Natural killer cell (primary cell): ENCODE data around the gene SULT2B1. TPM values are rescaled to one million over a fixed set of nuclear protein-coding genes. Genes with fewer than 3 reads are reported as not detected.
A peak's percentile ranks its signal among the peaks of the same experiment; 100 is the strongest.

Experiments
- ATAC-seq, 3 donors: fragments of 150-1000 bp in 2 of 3; fragments of 200-7000 bp in 1 of 3; cut with Tn5 transposase; 1 replicate in 1 of 3; 2 replicates in 2 of 3; pipeline ENCODE4 v1.10.0; 2021; ENCODE audit warnings: mild to moderate bottlenecking in 2 of 3, moderate library complexity in 2 of 3
- DNase-seq, 2 donors: peaks; one replicate each; pipeline versions ENCODE4 v3.0.0 to v3.0.0-alpha.2; 2013 to 2021; ENCODE audit warnings: mixed read lengths in 1 of 2
- H3K27ac ChIP-seq: one replicate; pipeline ENCODE4 v1.5.1; 2013; ENCODE audit warnings: mild to moderate bottlenecking, low read length
- H3K27me3 ChIP-seq: one replicate; pipeline ENCODE4 v1.6.1; 2013; ENCODE audit warnings: low read length; ENCODE audit not compliant: control insufficient read depth, insufficient read depth
- H3K36me3 ChIP-seq: one replicate; pipeline ENCODE4 v1.6.1; 2013; ENCODE audit warnings: low read length; ENCODE audit not compliant: control insufficient read depth, insufficient read depth
- H3K4me1 ChIP-seq: one replicate; pipeline ENCODE4 v1.6.1; 2013; ENCODE audit warnings: low read length; ENCODE audit not compliant: control insufficient read depth, insufficient read depth
- H3K4me3 ChIP-seq: one replicate; pipeline ENCODE4 v1.5.1; 2013; ENCODE audit warnings: low read length
- H3K9me3 ChIP-seq: one replicate; pipeline ENCODE4 v1.6.1; 2013; ENCODE audit warnings: low read length; ENCODE audit not compliant: control insufficient read depth, insufficient read depth
- H3K27ac Mint-ChIP-seq, 2 donors: one replicate each; pipeline ENCODE4 v1.8.0; 2022; ENCODE audit warnings: mild to moderate bottlenecking in 2 of 2, mixed read lengths in 2 of 2, moderate library complexity in 1 of 2
- H3K27me3 Mint-ChIP-seq, 2 donors: one replicate each; pipeline ENCODE4 v1.8.0; 2022; ENCODE audit warnings: low read depth in 2 of 2, mixed read lengths in 2 of 2
- H3K36me3 Mint-ChIP-seq: one replicate; pipeline ENCODE4 v1.8.0; 2022; ENCODE audit warnings: mixed read lengths
- H3K4me1 Mint-ChIP-seq, 2 donors: one replicate each; pipeline ENCODE4 v1.8.0; 2022; ENCODE audit warnings: mixed read lengths in 2 of 2
- H3K4me3 Mint-ChIP-seq: one replicate; pipeline ENCODE4 v1.8.0; 2022; ENCODE audit warnings: mild to moderate bottlenecking, moderate library complexity, mixed read lengths
- H3K9me3 Mint-ChIP-seq, 2 donors: one replicate each; pipeline ENCODE4 v1.8.0; 2022; ENCODE audit warnings: mixed read lengths in 2 of 2
- CTCF ChIP-seq: fragments of 200-600 bp; IDR thresholded peaks from one replicate; pipeline ENCODE4 v1.8.0; 2022; ENCODE audit warnings: antibody characterized with exemption
- WGBS: methylation state at CpG from one replicate; pipeline ENCODE4 v1.1.7; 2013; ENCODE audit warnings: missing lambda C conversion rate; ENCODE audit not compliant: insufficient coverage; 5-methylcytosine and 5-hydroxymethylcytosine counted together
- intact Hi-C: fragments of 100-400 bp; cut with micrococcal nuclease; formaldehyde crosslinking; loops from one replicate; pipeline ENCODE4 v1.14.2; 2022
- total RNA-seq, 4 donors: library from RNA; stranded (reverse); fragments of 120-200 nt in 1 of 4; gene quantifications; one replicate each; pipeline versions ENCODE4 v1.2.3 to v1.2.4, GENCODE V29; 2013 to 2022

The SULT2B1 gene
- total RNA-seq, 3 donors from 2014 or later (not counting 1 experiment from before 2014, with no cell fraction given) = 0.40 TPM; not detected in 2

GRCh38 chr19:48645620-48646000, 93.6 kb downstream of the SULT2B1 start:
- Histone ChIP-seq H3K27me3 (no peaks in the 10 kb centered on the region), H3K4me1 (peaks cover 51% of the 10 kb centered on the region), H3K27ac (peak overlapping the region; percentile 93), H3K9me3 (no peaks in the 10 kb centered on the region), H3K4me3 (peak overlapping the region; percentile 79), H3K36me3 (no peaks in the 10 kb centered on the region)
- ATAC-seq (no peak), DNase-seq (peak in 1 of 2 donors; percentile 46)
- H3K9me3 Mint-ChIP-seq = no peaks in the 10 kb centered on the region
- no peaks in the 10 kb centered on the region for H3K36me3 Mint-ChIP-seq
- peaks cover 0 to 3% of the 10 kb centered on the region in 2 donors for H3K27me3 Mint-ChIP-seq
- peaks cover 22 to 36% of the 10 kb centered on the region in 2 donors for H3K4me1 Mint-ChIP-seq
- H3K4me3 Mint-ChIP-seq = peak overlapping the region; percentile 92
- no peak for TF ChIP-seq CTCF
- intact Hi-C loops = loop anchor here (5.0 to 10.0 kb wide), 2 partner anchors 92 to 319 kb away; partner anchors contain the start of gene FTL
- H3K27ac Mint-ChIP-seq = peak overlapping the region; percentile 89 to 95
- WGBS = 2% methylated on average over 6 of the region's 6 CpGs

- H3K27me3 ChIP-seq = no peaks in the 10 kb centered on the region
- H3K4me1 ChIP-seq = peaks cover 51% of the 10 kb centered on the region
- TF ChIP-seq CTCF = peak; percentile 75
- Mint-ChIP-seq H3K4me3 (peak within 1 kb of the TSS; percentile 92), H3K27me3 (peaks cover 0 to 3% of the 10 kb centered on the region in 2 donors), H3K9me3 (no peaks in the 10 kb centered on the region), H3K4me1 (peaks cover 22 to 36% of the 10 kb centered on the region in 2 donors), H3K36me3 (no peaks in the 10 kb centered on the region), H3K27ac (peak within 1 kb of the TSS; percentile 89 to 95)
- peak within 1 kb of the TSS; percentile 79 for H3K4me3 ChIP-seq
- WGBS = under 1% methylated on average over 32 of the region's 33 CpGs
- H3K9me3 ChIP-seq = no peaks in the 10 kb centered on the region
- peak within 1 kb of the TSS; percentile 93 for H3K27ac ChIP-seq
- DNase-seq (peak; percentile 88 to 96), ATAC-seq (peak; percentile 85 to 95 (median 88))
- intact Hi-C loops = loop anchor here (1.0 to 10.0 kb wide), 6 partner anchors 8 to 319 kb away; partner anchors contain the start of gene FTL
- no peaks in the 10 kb centered on the region for H3K36me3 ChIP-seq
These were observed 94.2 kb downstream of the SULT2B1 start, which contains the start of gene CA11 for GRCh38 chr19:48646001-48646721. Gene CA11, minus strand, starts transcription at chr19:48646187. Its CDS starts 555 bp downstream, at chr19:48645632.

- Mint-ChIP-seq H3K27ac (peak overlapping the region; percentile 89 to 95), H3K4me1 (peaks cover 22 to 36% of the 10 kb centered on the region in 2 donors), H3K4me3 (peak overlapping the region; percentile 57), H3K36me3 (no peaks in the 10 kb centered on the region), H3K27me3 (peaks cover 0 to 3% of the 10 kb centered on the region in 2 donors), H3K9me3 (no peaks in the 10 kb centered on the region)
- no peaks in the 10 kb centered on the region for H3K27me3 ChIP-seq
- no peak for ATAC-seq
- no peak for DNase-seq
- H3K9me3 ChIP-seq = no peaks in the 10 kb centered on the region
- WGBS = 12% methylated on average over 8 of the region's 10 CpGs
- TF ChIP-seq CTCF = no peak
- H3K36me3 ChIP-seq = no peaks in the 10 kb centered on the region
- H3K27ac ChIP-seq = peak overlapping the region; percentile 93
- peak overlapping the region; percentile 79 for H3K4me3 ChIP-seq
- H3K4me1 ChIP-seq = peaks cover 51% of the 10 kb centered on the region
- intact Hi-C loops = loop anchor here (1.0 to 10.0 kb wide), 6 partner anchors 8 to 318 kb away; partner anchors contain the start of gene FTL
These were observed 94.8 kb downstream of the SULT2B1 start for GRCh38 chr19:48646722-48647216.
